NOMO-1 (cell line): ENCODE measurements around the gene MYO1H.
"Not testable (repeated sequence)": the region's sequence is repeated elsewhere in the genome, so short reads cannot be mapped to it uniquely, and the experiment has no call there.

Experiments
- DNase-seq, 2 experiments: peaks; one replicate each; lab custom pipeline; 2025; ENCODE audit not compliant: unreplicated experiment in 2 of 2; lab: John Stamatoyannopoulos, UW

MYO1H gene

DNA sequence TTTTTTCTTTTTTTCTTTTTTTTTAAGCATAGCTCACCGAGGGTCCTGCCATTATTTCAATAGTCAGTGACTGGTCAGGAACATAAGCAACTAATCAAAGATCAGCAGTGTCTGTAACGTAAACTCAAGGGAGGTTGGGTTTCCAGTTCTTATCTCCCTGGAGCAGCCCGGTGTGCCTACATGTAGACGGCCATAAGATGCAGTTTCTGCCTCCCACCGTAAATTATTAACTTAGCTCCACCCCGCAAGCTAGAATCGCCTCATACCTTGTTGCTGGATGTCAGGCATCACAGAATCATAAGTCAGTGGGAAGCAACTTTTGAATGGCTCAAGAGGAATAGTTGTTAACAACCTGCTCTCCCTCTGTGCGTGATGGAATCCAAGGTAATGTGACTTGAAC lies at the start of gene MYO1H:
Gene MYO1H, plus strand, starts transcription at position 312 of the 400 bp plus-strand sequence. Its CDS starts 61 bp downstream, at position 373.
- no peak for DNase-seq

DNA sequence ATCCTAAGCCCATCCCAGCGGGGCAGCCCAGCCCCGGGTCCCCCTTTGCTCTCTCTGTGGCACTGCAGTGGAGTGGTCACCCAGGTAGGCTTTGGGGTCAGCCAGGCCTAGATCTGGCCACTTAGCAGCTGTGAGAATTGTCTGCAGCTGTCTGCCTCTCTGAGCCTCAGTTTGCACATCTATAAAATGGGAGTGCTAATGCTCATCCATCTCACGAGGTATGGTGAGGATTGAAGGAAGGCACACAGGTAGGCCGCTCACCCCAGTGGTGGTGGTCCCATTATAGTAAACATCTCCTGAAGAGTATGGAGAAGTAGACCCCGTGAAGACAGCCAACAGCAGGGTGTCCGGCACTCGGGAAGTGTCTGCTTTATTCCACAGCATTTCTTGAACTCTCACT lies 47.9 kb upstream of the MYO1H start:
- no peak for DNase-seq

DNA sequence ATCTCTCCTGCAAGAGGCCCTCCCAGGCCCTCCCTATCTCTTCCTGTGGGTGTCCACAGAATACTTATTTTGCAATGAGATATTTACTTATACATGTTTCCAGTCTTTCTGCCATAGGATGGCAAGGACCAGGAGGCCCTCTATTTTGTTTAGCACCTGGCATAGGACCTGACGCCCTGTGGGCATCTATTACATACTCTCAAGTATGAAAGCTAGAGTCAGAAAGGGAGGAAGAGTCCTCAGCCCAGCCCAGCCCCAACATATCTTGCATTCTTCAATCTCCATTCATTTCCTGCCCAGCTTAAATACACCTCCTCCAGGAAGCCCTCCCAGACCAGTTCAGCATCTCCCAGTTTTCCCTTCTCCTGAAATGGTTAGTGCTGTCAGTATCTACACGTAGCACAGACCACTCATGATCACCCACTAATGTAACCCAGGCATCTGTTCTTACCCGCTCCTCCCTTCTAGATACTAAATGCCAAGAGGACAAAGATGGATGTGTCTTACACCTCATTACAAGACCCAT lies 46.0 kb upstream of the MYO1H start:
- no peak for DNase-seq

GRCh38 chr12:109302358-109302757 lies 45.3 kb upstream of the MYO1H start:
- no peak for DNase-seq

GRCh38 chr12:109302770-109303169 lies 44.9 kb upstream of the MYO1H start:
- no peak for DNase-seq

- no peak for DNase-seq
Measured at GRCh38 chr12:109304485-109304884, 43.2 kb upstream of the MYO1H start.

DNA sequence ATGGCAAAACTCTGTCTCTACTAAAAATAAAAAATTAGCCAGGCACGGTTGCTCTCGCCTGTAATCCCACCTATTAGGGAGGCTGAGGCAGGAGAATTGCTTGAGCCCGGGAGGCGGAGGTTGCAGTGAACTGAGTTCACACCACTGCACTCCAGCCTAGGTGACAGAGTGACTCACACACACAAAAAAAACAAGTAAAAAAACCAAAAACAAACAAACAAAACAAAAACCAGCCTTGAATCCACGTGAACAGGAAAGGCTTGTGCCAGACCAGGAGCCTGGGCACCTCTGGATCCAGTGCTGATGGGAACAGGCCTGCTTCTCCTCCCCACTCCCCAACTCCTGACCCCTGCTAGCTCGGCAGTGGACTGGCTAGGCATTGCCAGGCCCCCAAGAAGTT lies 42.2 kb upstream of the MYO1H start:
- no peak for DNase-seq

DNA sequence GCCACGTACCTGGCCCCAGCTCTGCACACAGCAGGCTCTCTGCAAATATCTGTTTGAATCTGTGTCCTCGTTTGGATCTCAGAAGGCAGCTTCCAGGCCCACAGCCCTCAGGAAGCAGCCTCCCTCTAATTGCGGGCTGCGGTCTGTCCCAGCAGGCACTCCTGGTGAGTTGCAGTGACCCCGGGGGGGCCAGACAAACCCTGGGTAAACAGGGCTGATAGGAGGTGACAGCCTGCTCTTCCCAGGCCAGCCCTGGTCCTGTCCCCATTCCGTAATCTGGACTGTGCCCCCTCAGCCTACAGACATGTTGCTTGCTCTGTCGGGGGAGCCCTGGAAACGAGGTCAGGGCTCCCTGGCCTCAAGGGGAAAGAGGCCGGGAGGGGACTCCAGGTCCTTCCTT lies 40.6 kb upstream of the MYO1H start:
- DNase-seq: no peak

GRCh38 chr12:109308534-109309380 lies 38.9 kb upstream of the MYO1H start, which contains the start of gene FOXN4:
TSS of gene FOXN4 (minus strand) at chr12:109309284. CDS start at chr12:109308321, 963 bp downstream.
- no peak for DNase-seq

GRCh38 chr12:109309381-109310246 lies 38.1 kb upstream of the MYO1H start:
- DNase-seq: no peak

DNA sequence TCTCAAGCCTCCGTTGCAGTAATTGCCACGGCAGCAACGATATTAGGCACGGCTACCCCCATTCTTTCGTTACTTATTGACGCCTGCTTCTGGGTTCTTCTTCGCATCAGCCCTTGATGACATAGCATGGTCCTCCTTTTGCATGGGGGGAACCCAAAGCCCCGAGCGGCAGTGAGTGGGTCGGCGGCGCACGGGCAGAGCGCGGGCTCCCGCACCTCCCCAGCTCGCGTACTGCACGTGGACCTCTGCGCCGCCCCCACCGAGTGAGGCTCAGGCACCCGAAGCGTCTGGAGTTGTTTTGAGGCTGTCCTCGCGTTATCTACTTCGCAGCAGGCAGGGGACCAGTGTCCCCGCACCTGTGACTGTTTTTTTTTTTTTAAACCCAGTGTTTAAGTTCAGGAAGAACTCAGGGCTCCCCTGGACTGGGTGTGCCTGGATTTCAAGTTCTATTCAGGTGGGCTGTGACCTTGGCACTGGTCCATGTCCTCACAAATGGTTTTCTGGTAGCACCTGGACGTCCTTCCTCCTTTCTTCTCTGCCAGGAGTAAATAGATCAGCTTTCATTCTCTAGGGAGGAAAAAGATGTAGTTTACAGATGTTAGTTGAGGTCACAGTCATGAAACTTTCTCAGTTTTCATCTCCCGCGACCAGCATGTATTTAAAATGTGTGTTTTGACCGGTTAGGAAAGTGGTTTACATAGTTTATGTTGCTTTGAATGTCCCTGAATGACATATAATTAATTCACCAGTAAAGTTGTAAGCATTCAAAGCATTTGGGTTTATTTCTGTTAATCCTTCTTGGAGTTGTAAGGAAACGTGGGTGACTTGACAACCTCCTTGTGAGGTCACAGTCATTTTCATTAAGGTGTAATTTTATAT lies 37.2 kb upstream of the MYO1H start:
- no peak for DNase-seq

GRCh38 chr12:109321294-109321693 lies 26.4 kb upstream of the MYO1H start:
- not testable (repeated sequence) for DNase-seq

GRCh38 chr12:109329003-109329402 lies 18.7 kb upstream of the MYO1H start:
- no peak for DNase-seq

- no peak for DNase-seq
Measured at GRCh38 chr12:109329686-109330085, 18.0 kb upstream of the MYO1H start.

DNA sequence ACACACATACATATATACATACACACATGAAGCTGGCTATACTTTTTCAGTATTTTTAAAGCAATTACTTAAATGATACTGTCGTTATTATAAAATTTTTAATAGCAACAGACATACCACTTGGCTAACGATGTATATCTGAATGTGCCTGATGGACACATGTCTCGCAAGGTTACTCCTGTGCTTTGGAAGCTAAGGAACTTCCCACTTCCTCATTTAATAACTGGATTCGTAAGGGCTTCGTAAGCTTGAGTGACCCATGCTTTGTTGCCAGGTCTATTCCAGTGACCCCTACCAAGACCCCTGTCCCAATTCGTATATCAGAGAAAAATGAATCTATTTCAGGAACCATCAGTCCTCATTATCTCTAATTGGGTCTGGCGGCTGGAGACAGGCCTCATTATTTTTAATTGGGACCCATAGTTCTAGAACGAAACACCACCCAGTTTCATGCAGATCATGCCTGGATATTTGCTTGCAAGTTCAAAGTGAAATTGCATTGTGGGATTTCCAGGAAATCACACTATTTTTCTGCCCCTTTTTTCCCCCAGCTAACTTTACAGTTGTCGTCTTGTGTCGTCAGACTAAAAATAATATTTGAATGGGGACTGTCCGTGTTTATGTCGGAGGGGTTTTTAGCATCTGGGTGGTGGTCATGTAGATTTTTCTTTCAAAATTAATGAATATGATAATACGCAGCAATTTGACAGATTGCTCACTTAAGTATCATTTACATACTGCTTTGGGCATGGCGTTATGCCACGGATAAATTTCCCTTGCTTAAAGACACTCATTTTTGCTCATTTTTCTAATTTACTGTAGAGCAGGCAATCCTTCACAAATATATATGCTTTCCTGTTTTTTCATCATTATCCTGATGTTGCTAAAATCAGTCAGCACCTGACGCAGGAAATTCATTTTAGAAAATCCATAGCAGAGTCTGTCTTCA lies 17.1 kb upstream of the MYO1H start:
- no peak for DNase-seq

GRCh38 chr12:109331301-109331952 lies 16.3 kb upstream of the MYO1H start:
- DNase-seq: no peak

DNA sequence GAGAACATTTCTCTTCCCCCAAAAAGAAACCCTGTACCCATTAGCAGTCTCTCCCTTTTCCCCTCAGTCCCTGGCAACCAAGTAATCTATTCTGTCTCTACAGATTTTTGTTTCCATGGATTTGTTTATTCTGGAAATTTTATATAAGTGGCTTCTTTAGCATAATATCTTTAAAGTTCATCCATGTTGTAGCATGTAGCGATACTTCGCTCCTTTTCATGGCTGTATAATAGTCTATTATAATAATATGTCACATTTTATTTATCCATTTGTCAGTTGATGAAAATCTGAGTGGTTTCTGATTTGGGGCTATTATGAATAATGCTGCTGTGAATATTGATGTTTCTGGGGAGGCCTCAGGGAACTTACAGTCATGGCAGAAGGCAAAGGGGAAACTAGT lies 12.8 kb upstream of the MYO1H start:
- no peak for DNase-seq

GRCh38 chr12:109336593-109336992 lies 11.1 kb upstream of the MYO1H start:
- no peak for DNase-seq

DNA sequence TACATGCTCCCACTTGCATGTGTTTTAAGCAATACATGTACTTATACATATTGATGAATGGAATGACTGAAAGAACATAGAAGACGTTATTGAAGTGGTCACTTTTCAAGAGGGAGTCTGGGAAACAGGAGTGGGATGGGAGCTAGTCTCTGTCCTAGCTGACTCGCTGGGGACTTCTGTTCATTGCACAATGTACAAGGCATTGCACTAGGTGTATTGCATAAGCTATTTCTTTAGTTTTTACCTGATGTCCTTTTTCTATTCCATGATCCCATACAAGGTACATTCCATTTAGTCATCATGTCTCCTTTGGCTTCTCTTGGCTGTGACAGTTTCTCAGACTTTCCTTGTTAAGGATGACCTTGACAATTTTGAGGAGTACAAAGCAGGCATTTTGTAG lies 4.0 kb upstream of the MYO1H start:
- DNase-seq: no peak
